Endothelial cell of umbilical vein (primary cell): ENCODE measurements around the gene MRGPRE.

ENCODE experiments used
- CTCF ChIP-seq, 2 donors: IDR thresholded peaks; 1 replicate in 1 of 2; 2 replicates in 1 of 2; pipeline ENCODE4 v1.5.1; 2011; ENCODE audit warnings: low read length in 2 of 2, mild to moderate bottlenecking in 2 of 2, moderate library complexity in 2 of 2, control low read depth in 1 of 2, inconsistent platforms in 1 of 2, low read depth in 1 of 2; ENCODE audit not compliant: insufficient read depth in 1 of 2; ENCODE audit errors: extremely low read depth in 1 of 2
- EZH2 ChIP-seq: IDR thresholded peaks from 2 replicates; pipeline ENCODE4 v1.6.1; 2012; ENCODE audit warnings: borderline replicate concordance, low read depth, mild to moderate bottlenecking, moderate library complexity, low read length, inconsistent platforms; ENCODE audit not compliant: severe bottlenecking
- MAX ChIP-seq: IDR thresholded peaks from 2 replicates; pipeline ENCODE4 v1.6.1; 2011; ENCODE audit not compliant: insufficient read depth, insufficient read length
- POLR2A ChIP-seq: IDR thresholded peaks from 2 replicates; pipeline ENCODE4 v1.6.1; 2012; ENCODE audit warnings: low read depth, mild to moderate bottlenecking, control low read depth, low read length
- POLR2AphosphoS5 ChIP-seq: IDR thresholded peaks from 2 replicates; pipeline ENCODE4 v1.6.1; 2012; ENCODE audit warnings: low read depth, mild to moderate bottlenecking, control low read depth, low read length, moderate library complexity; ENCODE audit not compliant: insufficient read depth

GRCh38 chr11:3206922-3207204 lies 25.4 kb downstream of the MRGPRE start:
- TF ChIP-seq POLR2A (no peak), CTCF (IDR thresholded peaks at IDR 0.05; ENCODE audit: extremely low read depth in 1 of 2, insufficient read depth in 1 of 2, low read depth in 1 of 2, low read length in 2 of 2) (no peak), EZH2 (no peak), MAX (no peak), POLR2AphosphoS5 (no peak)
